Stimulated activated CD8-positive, alpha-beta memory T cell treated with anti-CD3 and anti-CD28 coated beads, Interleukin-7, amount 100 ng/mL, for 48 hours (primary cell): ENCODE measurements around the gene DNAJB9.

ENCODE experiments used
- DNase-seq, 2 donors: peaks; one replicate each; pipeline ENCODE4 v3.0.0-alpha.2; 2020; ENCODE audit warnings: low read depth in 1 of 2; ENCODE audit errors: extremely low read depth in 1 of 2

Gene DNAJB9

DNA sequence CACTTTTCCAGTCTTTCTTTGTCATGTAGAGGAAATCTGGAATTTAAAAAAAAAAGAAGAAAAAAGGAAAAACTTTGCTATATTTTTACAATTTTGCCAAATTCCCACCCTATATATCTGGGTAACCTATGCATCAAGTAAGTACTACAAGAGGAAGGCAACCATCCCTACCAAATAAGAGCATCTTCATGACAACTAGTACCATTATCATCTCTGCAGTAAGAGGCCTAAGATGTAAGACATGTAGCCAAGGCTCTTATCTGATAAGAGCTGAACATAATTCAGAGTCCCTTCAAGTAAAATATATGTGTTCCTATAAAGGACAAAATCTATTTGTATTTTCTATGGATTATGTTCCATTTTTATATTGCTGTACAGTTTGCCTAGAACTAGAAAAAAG lies 3.7 kb upstream of the DNAJB9 start:
- no peak for DNase-seq

DNA sequence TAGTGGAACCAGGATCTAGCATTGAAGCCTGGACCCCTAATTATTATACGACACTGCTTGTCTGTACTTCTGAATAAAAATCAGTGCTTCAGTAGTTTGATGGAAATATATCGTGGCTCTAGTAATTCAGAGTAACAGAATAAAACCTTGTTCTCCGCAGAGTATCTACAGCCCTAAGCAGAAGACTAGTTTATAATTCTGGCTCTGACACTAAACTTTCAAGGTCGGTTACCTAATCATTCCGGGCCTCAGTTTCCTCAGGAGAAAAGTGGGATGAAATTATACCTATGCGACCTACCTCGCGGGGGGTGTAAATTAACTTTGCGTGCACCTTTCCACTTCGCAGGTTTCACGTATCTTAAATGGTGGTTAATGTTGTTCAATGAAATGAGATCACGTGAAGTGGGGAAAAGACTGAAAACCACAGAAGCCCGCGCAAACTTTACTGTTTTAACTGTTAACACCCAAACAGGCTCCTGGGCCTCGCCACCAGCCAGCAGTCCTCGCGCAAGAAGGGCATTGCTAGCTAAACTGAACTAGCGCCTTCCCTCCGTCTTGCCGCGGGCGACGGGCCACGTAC lies 783 bp upstream of the DNAJB9 start:
- DNase-seq: no peak

DNA sequence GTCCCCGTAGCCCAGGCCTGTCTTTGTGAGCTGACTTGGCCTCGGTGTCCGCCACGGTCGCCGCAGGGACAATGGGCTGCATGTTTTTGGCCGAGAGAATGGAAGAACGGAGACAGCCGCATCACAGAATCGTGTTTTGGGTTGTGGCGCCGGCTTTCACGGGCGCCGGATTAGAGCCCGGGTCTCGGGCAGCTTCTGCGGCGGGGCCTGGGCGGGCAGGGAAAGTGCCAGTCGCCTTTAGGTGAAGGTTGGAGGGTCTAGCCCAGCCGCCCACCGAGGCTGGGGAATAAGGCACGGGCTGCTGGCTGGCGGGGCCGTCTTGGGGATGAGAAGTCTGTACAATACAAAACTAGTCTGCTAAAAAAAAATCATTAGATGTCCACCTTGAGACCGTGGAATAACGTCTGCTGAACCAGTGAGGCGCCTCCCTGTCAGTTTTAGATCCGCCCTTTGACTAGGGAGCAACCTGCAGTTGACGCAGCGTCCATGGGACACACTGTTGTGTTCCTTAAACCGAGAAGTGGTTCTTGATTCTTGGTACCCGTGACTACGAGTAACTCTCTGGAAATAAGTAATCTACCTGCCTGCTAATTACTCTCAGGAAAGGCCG lies 577 bp downstream of the DNAJB9 start:
- peak; percentile 8 to 24 for DNase-seq

DNA sequence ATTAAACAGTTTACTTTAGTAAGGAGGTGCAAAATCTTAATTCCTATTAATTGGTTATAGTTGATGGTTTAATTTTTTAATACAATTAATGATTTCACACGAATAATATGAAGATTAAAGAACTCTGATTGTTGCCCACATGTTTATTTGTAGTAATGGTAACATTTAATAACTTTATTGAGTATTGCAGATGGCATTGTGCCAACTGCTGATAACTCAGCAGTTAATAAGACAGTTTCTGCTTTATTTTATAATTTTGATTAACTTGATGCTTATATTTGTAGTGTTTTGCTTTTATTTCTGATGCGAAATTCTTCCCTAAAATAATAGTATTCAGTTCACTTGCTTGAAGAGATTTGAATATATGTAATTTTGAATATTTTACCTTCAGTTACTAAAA lies 2.8 kb downstream of the DNAJB9 start:
- no peak for DNase-seq

DNA sequence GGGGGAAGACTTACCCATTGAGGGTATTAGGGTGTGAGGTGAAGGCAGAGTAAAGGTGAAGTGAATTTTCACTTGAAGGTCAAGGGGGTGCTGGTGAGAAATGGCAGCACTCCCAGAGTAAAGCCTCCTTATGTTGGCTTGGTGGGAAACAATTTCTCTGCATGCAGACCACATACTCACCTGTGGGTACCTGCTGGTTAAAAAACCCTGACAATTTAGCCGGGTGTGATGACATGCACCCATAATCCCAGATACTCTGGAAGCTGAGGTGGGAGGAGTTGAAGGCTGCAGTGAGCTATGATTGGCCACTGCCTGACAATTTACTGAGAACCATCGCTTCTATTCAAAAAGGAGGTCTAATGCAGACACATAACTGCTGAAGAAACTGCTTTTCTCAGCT lies 5.5 kb downstream of the DNAJB9 start:
- DNase-seq: no peak

DNA sequence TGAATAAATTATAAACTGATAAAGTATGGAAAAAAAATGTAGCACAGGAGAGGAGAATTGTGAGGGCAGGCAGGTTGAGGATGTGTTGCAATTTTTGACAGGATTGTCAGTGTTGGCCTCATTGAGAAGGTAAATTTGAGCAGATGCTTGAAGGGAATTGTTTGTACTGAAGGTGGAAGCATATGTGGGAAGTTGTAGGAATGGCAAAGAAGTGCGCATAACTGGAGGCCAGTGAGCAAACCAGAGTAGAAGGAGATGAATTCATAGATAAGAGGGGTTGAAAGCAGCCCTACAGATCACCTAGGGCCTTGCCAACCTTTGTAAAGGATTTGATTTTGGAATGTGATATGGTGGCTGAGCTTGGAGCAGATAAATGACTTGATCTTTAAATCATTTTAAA lies 6.4 kb downstream of the DNAJB9 start:
- DNase-seq: no peak

DNA sequence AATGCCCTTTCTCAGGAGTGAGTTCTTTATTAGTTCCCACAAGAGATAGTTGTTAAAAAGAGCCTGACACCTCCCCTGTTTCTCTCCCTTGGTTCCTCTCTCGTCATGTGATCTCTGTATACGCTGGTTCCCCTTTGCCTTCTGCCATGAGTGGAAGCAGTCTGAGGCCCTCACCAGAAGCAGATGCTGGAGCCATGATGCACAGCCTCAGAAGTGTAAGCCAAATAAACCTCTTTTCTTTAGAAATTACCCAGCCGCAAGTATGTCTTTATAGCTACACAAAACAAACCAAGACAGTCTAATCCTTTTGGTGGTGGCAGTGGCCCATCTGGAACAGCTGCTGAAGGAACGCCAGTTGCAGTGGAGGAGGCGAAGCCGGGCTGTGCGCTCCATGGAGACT lies 9.3 kb downstream of the DNAJB9 start:
- no peak for DNase-seq

DNA sequence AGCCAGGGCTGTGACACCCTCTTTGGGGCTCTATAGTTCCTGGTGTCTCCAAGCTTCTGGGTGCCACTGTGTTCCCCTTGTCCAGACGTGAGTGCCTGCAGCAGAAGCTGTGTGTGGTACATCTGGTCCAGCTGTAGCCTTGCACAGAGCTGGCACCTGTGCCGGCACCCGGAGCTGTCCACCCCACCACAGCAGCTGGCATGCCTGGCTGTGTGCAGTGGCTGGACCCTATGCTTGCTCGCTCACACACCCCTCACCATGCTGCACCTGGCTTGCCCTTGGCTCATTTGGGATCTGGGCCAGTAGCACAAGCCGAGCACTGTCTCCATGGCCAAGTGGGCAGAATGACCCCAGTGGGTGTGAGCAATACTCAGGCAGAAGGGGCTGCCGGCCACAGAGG lies 10.6 kb downstream of the DNAJB9 start:
- DNase-seq: no peak

DNA sequence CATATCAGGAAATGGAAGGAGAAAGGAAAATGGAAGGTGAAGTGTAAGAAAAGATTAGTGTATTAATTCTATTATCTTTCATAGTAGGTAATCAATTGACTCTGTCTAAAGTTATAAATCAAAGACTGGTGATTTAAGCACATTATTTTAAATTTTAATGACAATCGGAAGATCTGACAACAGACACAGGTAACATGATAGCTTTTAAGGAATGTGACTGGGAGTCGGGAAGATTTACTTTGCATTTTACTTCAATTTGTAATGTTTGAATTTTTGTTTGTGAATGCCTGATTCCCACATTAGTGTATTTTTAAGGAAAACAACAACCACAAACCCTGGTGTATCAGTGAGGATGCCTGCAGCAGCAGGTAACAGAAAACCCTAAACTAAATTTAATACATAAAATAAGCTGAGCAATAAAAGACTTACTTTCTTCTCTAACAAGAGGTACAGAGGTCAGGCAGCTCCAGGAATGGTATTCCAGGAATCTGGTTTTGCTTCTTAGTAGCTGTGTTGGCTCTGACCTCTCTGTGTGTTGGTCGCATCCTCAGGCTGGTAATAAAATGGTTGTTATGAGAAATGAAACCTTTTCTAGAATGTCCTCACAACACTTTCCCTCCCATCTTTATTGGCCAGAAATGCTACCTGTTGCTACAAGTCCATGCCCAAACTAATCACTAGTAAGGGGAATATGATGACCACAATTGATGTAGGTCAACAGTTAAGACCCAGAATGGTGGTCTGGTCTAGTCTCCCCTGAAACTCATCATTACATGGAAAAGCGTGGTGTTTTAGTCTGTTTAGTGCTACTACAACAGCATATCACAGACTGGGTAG lies 12.2 kb downstream of the DNAJB9 start:
- no peak for DNase-seq

DNA sequence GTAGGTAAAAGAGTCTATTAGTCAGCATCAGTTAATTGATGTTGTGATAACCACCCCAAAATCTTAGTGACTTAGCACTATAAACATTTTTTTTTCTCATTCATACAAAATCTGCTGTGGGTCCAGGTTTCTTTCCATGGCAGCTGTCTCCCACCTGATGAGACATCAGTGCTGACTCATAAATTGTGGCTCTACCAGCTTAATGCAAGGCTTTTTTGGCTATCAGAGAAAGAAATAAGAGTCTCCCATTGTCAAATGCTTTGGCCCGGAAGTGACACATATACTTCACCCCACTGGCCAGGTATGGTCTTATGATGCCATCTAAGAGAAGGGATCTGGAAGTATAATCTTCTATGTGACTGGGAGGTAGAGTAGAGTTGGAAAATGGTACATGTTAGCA lies 14.5 kb downstream of the DNAJB9 start:
- DNase-seq: no peak

DNA sequence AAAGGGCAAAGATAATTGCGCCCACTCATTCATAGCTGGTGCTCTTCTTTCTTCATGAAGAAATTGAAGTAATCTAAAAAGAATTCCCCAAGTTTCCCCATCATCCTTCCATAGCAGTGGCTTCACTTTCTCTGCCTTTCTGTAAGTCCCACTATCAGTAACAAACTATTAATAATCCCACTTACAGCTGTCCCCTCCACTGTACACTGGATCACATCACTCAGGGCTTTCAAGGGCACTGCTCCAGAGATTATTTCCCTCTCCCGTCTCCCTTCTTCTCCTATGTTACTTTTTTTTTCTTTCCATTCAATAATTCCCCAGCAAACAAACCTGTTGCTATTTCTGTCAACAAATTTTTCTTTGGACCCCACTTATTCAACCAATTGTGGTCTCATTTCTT lies 16.2 kb downstream of the DNAJB9 start:
- no peak for DNase-seq

DNA sequence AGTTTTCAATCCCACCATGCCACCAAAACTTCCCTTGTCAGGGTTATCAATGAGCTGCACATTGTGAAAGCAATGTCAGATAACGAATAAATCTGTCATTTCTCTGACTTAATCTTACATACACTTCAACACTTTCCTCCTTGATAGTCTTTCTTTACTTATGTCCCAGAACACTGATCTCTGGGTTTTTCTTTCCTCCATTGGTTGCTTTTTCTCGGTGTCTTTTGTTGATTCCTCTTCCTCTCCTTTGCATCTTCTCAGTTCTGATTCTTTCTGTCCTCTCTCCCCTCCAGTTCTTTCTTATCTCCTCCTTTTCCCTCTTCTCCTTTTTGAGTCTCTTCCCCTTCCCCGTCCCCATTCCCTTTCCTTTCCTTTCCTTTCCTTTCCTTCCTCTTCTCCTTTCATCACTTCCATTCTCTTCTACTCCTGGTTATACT lies 16.6 kb downstream of the DNAJB9 start:
- no peak for DNase-seq

DNA sequence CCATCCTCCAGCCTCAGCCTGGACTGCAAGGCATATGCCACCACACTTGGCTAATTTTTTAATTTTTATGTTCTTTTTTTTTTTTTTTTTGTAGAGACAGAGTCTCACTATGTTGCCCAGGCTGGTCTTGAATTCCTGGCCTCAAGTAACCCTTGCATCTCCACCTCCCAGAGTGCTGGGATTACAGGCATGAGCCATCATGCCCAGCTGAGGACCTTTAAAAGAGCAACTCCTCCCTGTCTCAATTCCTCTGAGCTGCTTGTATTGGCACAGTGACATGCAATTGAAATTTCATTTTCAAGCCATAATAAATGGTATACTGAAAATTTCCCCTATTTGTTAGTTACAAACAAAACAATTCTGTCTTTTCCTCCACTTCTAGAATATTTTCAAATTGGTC lies 19.5 kb downstream of the DNAJB9 start:
- no peak for DNase-seq

DNA sequence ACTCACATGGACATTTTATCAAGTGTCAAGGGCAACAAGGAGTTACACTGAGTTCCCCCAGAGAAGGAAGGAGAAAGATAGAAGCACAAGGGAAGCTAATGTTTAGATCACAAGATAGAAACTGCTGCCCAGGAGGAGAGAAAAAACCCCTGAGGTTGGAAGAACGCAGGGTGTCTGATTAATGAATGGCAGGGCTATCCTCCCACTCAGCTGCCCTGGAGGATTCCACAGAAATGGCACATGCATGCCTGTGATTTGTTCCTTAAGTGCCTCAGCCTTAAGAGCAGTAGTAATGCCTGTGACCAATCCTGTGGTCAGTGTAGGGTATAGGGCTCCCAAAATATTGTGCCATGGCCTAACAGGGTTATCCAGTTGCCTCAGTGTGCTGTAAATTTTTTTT lies 20.2 kb downstream of the DNAJB9 start:
- no peak for DNase-seq

DNA sequence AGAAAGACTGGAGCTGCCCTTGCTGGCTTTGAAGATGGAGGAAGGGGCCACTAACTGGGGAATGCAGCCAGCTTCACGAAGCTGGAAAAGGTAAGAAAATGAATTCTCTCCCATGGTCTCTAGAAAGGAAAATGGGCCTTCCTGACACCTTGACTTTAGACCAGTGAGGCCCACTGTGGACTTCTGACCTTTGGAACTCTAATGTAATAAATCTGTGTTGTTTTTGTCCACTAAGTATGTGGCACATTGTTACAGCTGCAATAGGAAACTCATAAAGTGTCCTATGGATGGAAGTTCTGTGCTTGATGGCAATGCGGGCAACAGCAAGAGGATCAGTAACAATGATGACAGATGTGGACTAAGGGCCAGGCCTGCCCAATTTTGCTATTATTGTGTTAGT lies 20.9 kb downstream of the DNAJB9 start:
- DNase-seq: no peak

DNA sequence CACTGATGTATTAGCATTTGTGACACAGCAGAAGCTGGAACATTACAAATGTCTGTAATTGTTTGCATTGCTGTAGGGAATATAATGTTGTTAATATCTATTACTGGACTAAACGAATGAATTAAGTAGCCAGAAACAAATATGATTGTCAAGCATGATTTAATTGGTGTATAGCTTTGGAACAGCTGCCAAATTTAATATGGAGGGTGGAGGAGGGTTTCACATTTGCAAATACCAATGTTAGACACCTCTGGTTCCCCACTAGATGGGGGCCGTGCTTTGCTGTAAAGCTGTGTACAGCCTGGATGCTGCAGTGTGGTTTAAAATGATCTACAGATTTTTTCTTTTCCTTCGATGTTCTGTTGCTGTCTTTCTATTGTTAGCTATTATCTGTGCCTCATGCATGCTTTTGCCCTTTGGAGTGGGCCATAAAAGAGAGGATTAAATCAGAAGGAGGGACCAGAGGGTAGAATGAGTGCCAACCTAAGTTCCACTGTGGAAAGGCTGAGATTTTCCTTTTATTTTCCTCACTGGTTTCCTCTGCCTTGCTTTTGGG lies 23.1 kb downstream of the DNAJB9 start:
- no peak for DNase-seq

DNA sequence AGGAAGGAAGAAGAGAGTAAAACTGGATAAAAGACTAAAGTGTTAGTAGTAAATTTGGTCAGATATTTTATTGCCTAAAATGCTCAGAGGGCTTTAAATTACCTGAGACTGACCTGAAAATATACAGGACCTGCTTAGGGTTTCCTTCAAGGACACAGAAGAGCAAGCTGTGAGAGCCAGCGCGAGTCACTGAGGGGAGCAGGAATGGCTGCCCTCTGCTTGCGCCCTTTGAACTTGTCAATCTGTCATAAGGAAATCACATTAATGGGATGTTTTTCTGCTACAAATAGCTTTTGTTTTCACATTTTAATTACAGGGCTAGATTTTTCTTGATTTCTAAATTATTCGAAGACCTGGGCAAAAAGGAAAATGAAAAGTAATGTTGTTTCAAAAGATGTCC lies 26.9 kb downstream of the DNAJB9 start:
- DNase-seq: no peak

DNA sequence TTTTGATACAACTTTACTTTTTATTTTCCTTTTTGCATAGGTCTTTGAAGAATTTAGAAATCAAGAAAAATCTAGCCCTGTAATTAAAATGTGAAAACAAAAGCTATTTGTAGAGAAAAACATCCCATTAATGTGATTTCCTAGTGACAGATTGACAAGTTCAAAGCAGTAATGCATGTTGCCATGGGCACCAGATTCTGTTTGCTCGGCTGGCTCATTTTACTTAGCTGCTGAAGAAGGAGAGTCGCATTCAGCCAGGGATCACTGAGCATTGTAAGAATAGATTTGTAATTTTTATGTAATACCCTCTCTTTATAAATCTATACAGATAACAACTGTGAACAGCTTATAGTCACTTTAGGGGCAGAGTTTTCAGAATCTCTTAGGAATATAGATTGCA lies 28.5 kb downstream of the DNAJB9 start:
- no peak for DNase-seq

DNA sequence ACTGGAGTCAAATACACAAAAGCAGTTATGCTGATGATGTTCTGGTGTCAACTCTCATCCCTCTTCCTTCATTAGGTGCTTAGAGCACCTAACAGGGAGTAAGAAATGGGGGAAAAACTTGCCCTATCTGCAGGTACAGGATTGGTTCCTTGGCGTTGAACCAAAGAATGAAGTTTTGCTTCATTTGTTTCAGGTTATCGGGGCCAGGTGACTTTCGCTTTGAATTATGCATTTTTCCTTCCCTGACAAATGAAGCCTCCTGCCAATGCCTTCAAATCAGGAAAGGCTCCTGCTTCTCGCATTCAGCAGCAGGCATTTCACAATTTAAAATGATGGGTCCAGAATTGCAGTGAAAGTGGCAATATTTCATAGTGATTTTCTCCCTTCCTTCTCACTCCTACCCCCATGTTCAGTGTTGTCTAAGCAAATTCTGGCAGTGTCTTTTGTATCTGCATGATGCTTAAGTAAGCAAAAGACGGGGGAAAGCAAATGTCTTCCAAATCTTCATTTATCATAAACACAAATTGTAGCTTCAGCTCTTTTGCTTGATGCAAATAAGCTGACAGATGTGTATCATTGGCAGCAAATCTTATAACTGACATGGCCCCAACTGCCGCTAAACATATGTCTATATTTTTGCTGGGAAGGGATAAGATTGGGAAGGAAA lies 29.4 kb downstream of the DNAJB9 start:
- DNase-seq: no peak

DNA sequence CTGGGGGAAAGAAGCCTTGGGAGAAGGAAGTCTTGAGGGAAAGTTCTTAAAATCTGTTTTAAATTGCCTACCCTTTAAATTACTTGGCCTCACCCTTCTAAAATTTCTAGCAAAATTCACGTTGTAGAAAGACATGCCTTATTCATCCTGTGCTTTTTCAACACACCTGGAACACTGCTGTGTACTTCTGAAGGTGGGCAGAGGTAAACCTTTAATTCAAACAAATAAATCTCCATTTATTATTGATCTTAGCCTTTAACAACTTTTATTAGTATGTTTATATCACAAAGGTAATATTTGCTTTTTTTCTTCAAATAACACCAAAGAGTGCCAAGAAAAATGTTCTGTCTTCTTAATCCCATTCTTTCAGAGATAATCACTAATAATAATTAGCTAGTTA lies 30.7 kb downstream of the DNAJB9 start:
- no peak for DNase-seq

DNA sequence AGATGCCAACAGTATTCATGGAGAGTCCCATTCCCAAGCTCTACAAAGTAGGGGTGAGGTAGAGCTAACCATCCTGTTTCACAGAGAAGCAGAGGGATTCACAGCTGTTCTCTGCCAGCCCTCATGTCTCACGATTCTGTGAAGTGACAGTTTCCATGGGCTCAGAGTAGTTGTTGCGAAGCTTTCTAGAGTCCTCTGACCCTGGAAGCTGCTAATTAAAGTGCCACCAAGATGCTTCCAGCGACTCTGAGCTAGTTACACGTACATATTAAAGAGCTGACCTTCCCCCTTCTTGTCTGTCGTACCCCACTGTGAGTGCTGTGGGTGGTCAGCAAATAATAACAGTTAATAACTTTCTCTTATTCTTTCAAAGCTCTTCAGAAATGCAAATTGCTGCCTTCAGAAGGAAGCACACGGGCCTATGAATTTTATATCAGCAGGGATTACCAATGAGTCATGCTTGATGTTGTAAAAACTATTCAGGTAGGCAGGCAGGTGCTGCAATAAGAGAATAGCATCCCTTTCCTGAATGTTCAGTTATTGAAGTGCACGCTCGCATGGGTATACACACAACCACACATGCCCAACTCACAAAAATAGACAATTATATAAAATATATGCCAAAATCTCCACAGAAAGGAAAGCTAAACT lies 34.1 kb downstream of the DNAJB9 start:
- DNase-seq: no peak
